Neural cell (in vitro differentiated cells): ENCODE measurements around the gene ARSB. TPM values are rescaled to one million over a fixed set of nuclear protein-coding genes. Genes with fewer than 3 reads are reported as not detected.
"Not testable (repeated sequence)": the region's sequence is repeated elsewhere in the genome, so short reads cannot be mapped to it uniquely, and the experiment has no call there.

Source experiments
- H2AFZ ChIP-seq: fragments of 200-600, 300-800 bp; sonication (generic), shearing (Covaris generic); 2 replicates; pipeline ENCODE4 v1.6.0; 2014; ENCODE audit warnings: low read depth, mild to moderate bottlenecking, antibody characterized with exemption, low read length, moderate library complexity
- H3F3A ChIP-seq: fragments of 200-600 bp; shearing (Covaris generic); 2 replicates; pipeline ENCODE4 v1.6.1; 2016; ENCODE audit warnings: mild to moderate bottlenecking, moderate library complexity, mixed read lengths, antibody characterized with exemption, low read length; ENCODE audit not compliant: insufficient read depth, poor library complexity, severe bottlenecking
- H3K27ac ChIP-seq: fragments of 200-600, 300-800 bp; sonication (generic), shearing (Covaris generic); 2 replicates; pipeline ENCODE4 v1.5.1; 2014; ENCODE audit warnings: mild to moderate bottlenecking, low read length, moderate library complexity
- H3K27me3 ChIP-seq: fragments of 300-800, 200-600 bp; sonication (generic), shearing (Covaris generic); 2 replicates; pipeline ENCODE4 v1.6.0; 2014; ENCODE audit warnings: mild to moderate bottlenecking, low read depth, low read length, moderate library complexity; ENCODE audit not compliant: insufficient read depth
- H3K36me3 ChIP-seq: fragments of 300-800, 200-600 bp; sonication (generic), shearing (Covaris generic); 2 replicates; pipeline ENCODE4 v1.5.1; 2014; ENCODE audit warnings: mild to moderate bottlenecking, antibody characterized with exemption, low read length, moderate library complexity; ENCODE audit not compliant: insufficient read depth
- H3K4me2 ChIP-seq: fragments of 300-800, 200-600 bp; sonication (generic), shearing (Covaris generic); 2 replicates; pipeline ENCODE4 v1.6.0; 2014; ENCODE audit warnings: mild to moderate bottlenecking, low read length
- H3K4me3 ChIP-seq: fragments of 300-800, 200-600 bp; sonication (generic), shearing (Covaris generic); 2 replicates; pipeline ENCODE4 v1.5.1; 2014; ENCODE audit warnings: mild to moderate bottlenecking, low read length, moderate library complexity
- H3K79me2 ChIP-seq: fragments of 200-600 bp; shearing (Covaris generic); replicated peaks from 2 replicates; pipeline ENCODE4 v1.6.0; 2014; ENCODE audit warnings: mild to moderate bottlenecking, low read length, moderate library complexity; ENCODE audit not compliant: insufficient read depth
- H3K9ac ChIP-seq: fragments of 300-800, 200-600 bp; sonication (generic), shearing (Covaris generic); 2 replicates; pipeline ENCODE4 v1.6.1; 2016; ENCODE audit warnings: mild to moderate bottlenecking, low read length, mixed read lengths
- H3K9me2 ChIP-seq: fragments of 200-600 bp; shearing (Covaris generic); 2 replicates; pipeline ENCODE4 v1.6.1; 2016; ENCODE audit warnings: mild to moderate bottlenecking, low read length, mixed read lengths; ENCODE audit not compliant: insufficient read depth
- H3K9me3 ChIP-seq: fragments of 200-600, 300-800 bp; sonication (generic), shearing (Covaris generic); 2 replicates; pipeline ENCODE4 v1.6.1; 2016; ENCODE audit warnings: mild to moderate bottlenecking, mixed run types, low read length, moderate library complexity, mixed read lengths
- H4K20me1 ChIP-seq: fragments of 200-600 bp; shearing (Covaris generic); 2 replicates; pipeline ENCODE4 v1.6.1; 2016; ENCODE audit warnings: mild to moderate bottlenecking, mixed run types; ENCODE audit not compliant: insufficient read depth
- EP300 ChIP-seq: fragments of 450-650 bp; conservative IDR thresholded peaks from 2 replicates; pipeline ENCODE4 v1.6.1; 2014; ENCODE audit warnings: antibody characterized with exemption, mild to moderate bottlenecking, moderate library complexity; ENCODE audit not compliant: poor library complexity, severe bottlenecking
- EZH2 ChIP-seq: fragments of 200-600, 300-800 bp; shearing (Covaris generic), sonication (generic); IDR thresholded peaks from 2 replicates; pipeline ENCODE4 v1.6.1; 2014; ENCODE audit warnings: antibody characterized with exemption, low read length, borderline replicate concordance, mild to moderate bottlenecking; ENCODE audit not compliant: insufficient read depth, poor library complexity, severe bottlenecking
- MXI1 ChIP-seq: fragments of 450-650 bp; conservative IDR thresholded peaks from 2 replicates; pipeline ENCODE4 v1.6.1; 2014; ENCODE audit warnings: antibody characterized with exemption, mild to moderate bottlenecking; ENCODE audit not compliant: poor library complexity, severe bottlenecking
- POLR2AphosphoS5 ChIP-seq: IDR thresholded peaks from 2 replicates; pipeline ENCODE4 v1.6.1; 2012
- RAD21 ChIP-seq: fragments of 450-650 bp; conservative IDR thresholded peaks from 2 replicates; pipeline ENCODE4 v1.6.1; 2014; ENCODE audit warnings: antibody characterized with exemption, mild to moderate bottlenecking, moderate library complexity
- SMC3 ChIP-seq: fragments of 450-650 bp; conservative IDR thresholded peaks from 2 replicates; pipeline ENCODE4 v1.6.1; 2014; ENCODE audit warnings: antibody characterized with exemption, mild to moderate bottlenecking, moderate library complexity; ENCODE audit not compliant: poor library complexity
- TAF1 ChIP-seq: IDR thresholded peaks from 2 replicates; pipeline ENCODE4 v1.6.1; 2012; ENCODE audit warnings: low read depth
- polyA plus RNA-seq: library from polyadenylated mRNA; depleted of rRNA; stranded (reverse); fragments of >200 nt; gene quantifications from 2 replicates; pipeline ENCODE4 v1.2.3, GENCODE V29; 2014
- TF ChIP-seq, protein P1 (sequence below): IDR thresholded peaks from 2 replicates; pipeline ENCODE4 v1.6.1; 2012; ENCODE audit warnings: borderline replicate concordance
- TF ChIP-seq, protein P2 (sequence below): fragments of 450-650 bp; IDR thresholded peaks from 2 replicates; pipeline ENCODE4 v1.5.1; 2014; ENCODE audit warnings: antibody characterized with exemption, mild to moderate bottlenecking, moderate library complexity; ENCODE audit not compliant: poor library complexity, severe bottlenecking

The ARSB gene
- polyA plus RNA-seq, 1 donor from 2014 or later: 8.7 TPM

GRCh38 chr5:78763659-78764189 lies 221.4 kb downstream of the ARSB start:
- H3K4me2 ChIP-seq: no peak overlapping the region

DNA sequence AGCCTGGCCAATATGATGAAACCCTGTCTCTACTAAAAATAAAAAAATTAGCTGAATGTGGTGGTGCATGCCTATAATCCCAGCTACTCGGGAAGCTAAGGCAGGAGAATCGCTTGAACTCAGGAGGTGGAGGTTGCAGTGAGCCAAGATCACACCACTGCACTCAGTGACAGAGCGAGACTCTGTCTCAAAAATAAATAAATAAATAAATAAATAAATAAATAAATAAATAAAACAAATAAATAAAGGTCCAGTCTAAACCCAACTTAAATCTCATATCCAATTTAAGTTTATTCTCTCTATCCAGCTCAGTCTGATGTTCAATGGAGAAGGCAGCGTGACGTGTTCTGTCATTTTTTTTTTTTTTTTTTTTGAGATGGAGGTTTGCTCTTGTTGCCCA lies 222.4 kb downstream of the ARSB start:
- not testable (repeated sequence) for H3F3A ChIP-seq, H3K79me2 ChIP-seq, H3K36me3 ChIP-seq, H3K9me2 ChIP-seq, H3K4me2 ChIP-seq, H3K4me3 ChIP-seq, H2AFZ ChIP-seq, H3K9me3 ChIP-seq, H4K20me1 ChIP-seq, H3K27me3 ChIP-seq, H3K9ac ChIP-seq, H3K27ac ChIP-seq

More at GRCh38 chr5:78763659-78764189, 221.4 kb downstream of the ARSB start:
- H3K4me3 ChIP-seq: no peak overlapping the region
- H3K9me2 ChIP-seq: no peaks in the 10 kb centered on the region
- H3F3A ChIP-seq: no peaks in the 10 kb centered on the region
- H4K20me1 ChIP-seq: no peaks in the 10 kb centered on the region
- TF ChIP-seq POLR2AphosphoS5 (no peak), TAF1 (no peak), RAD21 (no peak), MXI1 (no peak), SMC3 (no peak), EP300 (no peak), EZH2 (no peak)
- TF ChIP-seq, protein P1, sequence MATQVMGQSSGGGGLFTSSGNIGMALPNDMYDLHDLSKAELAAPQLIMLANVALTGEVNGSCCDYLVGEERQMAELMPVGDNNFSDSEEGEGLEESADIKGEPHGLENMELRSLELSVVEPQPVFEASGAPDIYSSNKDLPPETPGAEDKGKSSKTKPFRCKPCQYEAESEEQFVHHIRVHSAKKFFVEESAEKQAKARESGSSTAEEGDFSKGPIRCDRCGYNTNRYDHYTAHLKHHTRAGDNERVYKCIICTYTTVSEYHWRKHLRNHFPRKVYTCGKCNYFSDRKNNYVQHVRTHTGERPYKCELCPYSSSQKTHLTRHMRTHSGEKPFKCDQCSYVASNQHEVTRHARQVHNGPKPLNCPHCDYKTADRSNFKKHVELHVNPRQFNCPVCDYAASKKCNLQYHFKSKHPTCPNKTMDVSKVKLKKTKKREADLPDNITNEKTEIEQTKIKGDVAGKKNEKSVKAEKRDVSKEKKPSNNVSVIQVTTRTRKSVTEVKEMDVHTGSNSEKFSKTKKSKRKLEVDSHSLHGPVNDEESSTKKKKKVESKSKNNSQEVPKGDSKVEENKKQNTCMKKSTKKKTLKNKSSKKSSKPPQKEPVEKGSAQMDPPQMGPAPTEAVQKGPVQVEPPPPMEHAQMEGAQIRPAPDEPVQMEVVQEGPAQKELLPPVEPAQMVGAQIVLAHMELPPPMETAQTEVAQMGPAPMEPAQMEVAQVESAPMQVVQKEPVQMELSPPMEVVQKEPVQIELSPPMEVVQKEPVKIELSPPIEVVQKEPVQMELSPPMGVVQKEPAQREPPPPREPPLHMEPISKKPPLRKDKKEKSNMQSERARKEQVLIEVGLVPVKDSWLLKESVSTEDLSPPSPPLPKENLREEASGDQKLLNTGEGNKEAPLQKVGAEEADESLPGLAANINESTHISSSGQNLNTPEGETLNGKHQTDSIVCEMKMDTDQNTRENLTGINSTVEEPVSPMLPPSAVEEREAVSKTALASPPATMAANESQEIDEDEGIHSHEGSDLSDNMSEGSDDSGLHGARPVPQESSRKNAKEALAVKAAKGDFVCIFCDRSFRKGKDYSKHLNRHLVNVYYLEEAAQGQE: no peak
- TF ChIP-seq, protein P2, sequence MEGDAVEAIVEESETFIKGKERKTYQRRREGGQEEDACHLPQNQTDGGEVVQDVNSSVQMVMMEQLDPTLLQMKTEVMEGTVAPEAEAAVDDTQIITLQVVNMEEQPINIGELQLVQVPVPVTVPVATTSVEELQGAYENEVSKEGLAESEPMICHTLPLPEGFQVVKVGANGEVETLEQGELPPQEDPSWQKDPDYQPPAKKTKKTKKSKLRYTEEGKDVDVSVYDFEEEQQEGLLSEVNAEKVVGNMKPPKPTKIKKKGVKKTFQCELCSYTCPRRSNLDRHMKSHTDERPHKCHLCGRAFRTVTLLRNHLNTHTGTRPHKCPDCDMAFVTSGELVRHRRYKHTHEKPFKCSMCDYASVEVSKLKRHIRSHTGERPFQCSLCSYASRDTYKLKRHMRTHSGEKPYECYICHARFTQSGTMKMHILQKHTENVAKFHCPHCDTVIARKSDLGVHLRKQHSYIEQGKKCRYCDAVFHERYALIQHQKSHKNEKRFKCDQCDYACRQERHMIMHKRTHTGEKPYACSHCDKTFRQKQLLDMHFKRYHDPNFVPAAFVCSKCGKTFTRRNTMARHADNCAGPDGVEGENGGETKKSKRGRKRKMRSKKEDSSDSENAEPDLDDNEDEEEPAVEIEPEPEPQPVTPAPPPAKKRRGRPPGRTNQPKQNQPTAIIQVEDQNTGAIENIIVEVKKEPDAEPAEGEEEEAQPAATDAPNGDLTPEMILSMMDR: no peak
- no peaks in the 10 kb centered on the region for H3K79me2 ChIP-seq
- no peaks in the 10 kb centered on the region for H3K9me3 ChIP-seq
- no peak overlapping the region for H3K9ac ChIP-seq
- H3K36me3 ChIP-seq: no peaks in the 10 kb centered on the region
- H3K27me3 ChIP-seq: no peaks in the 10 kb centered on the region
- no peak overlapping the region for H3K27ac ChIP-seq
- H2AFZ ChIP-seq: no peak overlapping the region

DNA sequence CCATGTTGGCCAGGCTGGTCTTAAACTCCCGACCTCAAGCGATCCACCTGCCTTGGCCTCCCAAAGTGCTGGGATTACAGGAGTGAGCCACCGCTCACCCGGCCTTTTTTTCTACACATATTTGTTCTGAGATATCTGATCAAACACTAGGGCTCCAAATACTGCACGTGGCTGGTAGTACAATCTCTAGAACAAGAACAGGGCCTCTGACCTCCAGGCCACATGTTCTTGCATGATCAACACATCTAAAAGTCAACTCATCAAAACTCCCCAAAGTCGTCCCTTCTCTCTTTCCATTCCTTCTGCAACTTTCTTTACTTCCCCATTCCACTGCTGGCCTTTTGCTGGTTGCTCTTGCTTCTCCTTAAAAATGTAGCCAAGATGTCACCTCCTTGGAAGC lies 223.3 kb downstream of the ARSB start:
- Histone ChIP-seq H3K27me3 (no peaks in the 10 kb centered on the region), H3K27ac (no peak overlapping the region), H3K79me2 (no peaks in the 10 kb centered on the region), H3K9me3 (no peaks in the 10 kb centered on the region), H3K4me2 (no peak overlapping the region), H3K36me3 (no peaks in the 10 kb centered on the region), H3K9me2 (no peaks in the 10 kb centered on the region), H3K4me3 (no peak overlapping the region), H4K20me1 (no peaks in the 10 kb centered on the region), H2AFZ (no peak overlapping the region), H3K9ac (no peak overlapping the region), H3F3A (no peaks in the 10 kb centered on the region)
- TF ChIP-seq RAD21 (no peak), EZH2 (no peak), EP300 (no peak), MXI1 (no peak), POLR2AphosphoS5 (no peak), TAF1 (no peak)
- TF ChIP-seq, protein P1: no peak
- TF ChIP-seq, protein P2: no peak
